Endothelial cell of umbilical vein (primary cell): ENCODE results near the gene LGALSL.

Source experiments
- CTCF ChIP-seq, 2 donors: IDR thresholded peaks; 1 replicate in 1 of 2; 2 replicates in 1 of 2; pipeline ENCODE4 v1.5.1; 2011; ENCODE audit warnings: low read length in 2 of 2, mild to moderate bottlenecking in 2 of 2, moderate library complexity in 2 of 2, control low read depth in 1 of 2, inconsistent platforms in 1 of 2, low read depth in 1 of 2; ENCODE audit not compliant: insufficient read depth in 1 of 2; ENCODE audit errors: extremely low read depth in 1 of 2
- EZH2 ChIP-seq: IDR thresholded peaks from 2 replicates; pipeline ENCODE4 v1.6.1; 2012; ENCODE audit warnings: borderline replicate concordance, low read depth, mild to moderate bottlenecking, moderate library complexity, low read length, inconsistent platforms; ENCODE audit not compliant: severe bottlenecking
- FOS ChIP-seq: IDR thresholded peaks from 2 replicates; pipeline ENCODE4 v1.6.1; 2011; ENCODE audit warnings: mild to moderate bottlenecking, low read length, moderate library complexity, borderline replicate concordance; ENCODE audit not compliant: insufficient read depth
- GATA2 ChIP-seq: IDR thresholded peaks from 2 replicates; pipeline ENCODE4 v1.7.0; 2011; ENCODE audit warnings: low read depth, mild to moderate bottlenecking, moderate library complexity, mixed read lengths, low read length; ENCODE audit not compliant: insufficient read length, insufficient read depth
- JUN ChIP-seq: IDR thresholded peaks from 2 replicates; pipeline ENCODE4 v1.6.1; 2011; ENCODE audit warnings: borderline replicate concordance, low read depth; ENCODE audit not compliant: insufficient read length, insufficient read depth
- MAX ChIP-seq: IDR thresholded peaks from 2 replicates; pipeline ENCODE4 v1.6.1; 2011; ENCODE audit not compliant: insufficient read depth, insufficient read length
- MYC ChIP-seq: IDR thresholded peaks from one replicate; pipeline ENCODE4 v1.6.1; 2011; ENCODE audit warnings: mild to moderate bottlenecking, low read depth, low read length
- POLR2A ChIP-seq: IDR thresholded peaks from 2 replicates; pipeline ENCODE4 v1.6.1; 2012; ENCODE audit warnings: low read depth, mild to moderate bottlenecking, control low read depth, low read length
- POLR2AphosphoS5 ChIP-seq: IDR thresholded peaks from 2 replicates; pipeline ENCODE4 v1.6.1; 2012; ENCODE audit warnings: low read depth, mild to moderate bottlenecking, control low read depth, low read length, moderate library complexity; ENCODE audit not compliant: insufficient read depth

- TF ChIP-seq CTCF (IDR thresholded peaks at IDR 0.05; ENCODE audit: extremely low read depth in 1 of 2, insufficient read depth in 1 of 2, low read depth in 1 of 2, low read length in 2 of 2) (no peak), EZH2 (no peak), POLR2A (no peak), MYC (no peak), POLR2AphosphoS5 (no peak), FOS (no peak), MAX (no peak), JUN (no peak), GATA2 (no peak)
These were observed 27.6 kb upstream of the LGALSL start for GRCh38 chr2:64426183-64426952.
